HepG2 (cell line): ENCODE data around the gene NOB1. TPM values are rescaled to one million over a fixed set of nuclear protein-coding genes. Genes with fewer than 3 reads are reported as not detected.
"Not testable (repeated sequence)": the region's sequence is repeated elsewhere in the genome, so short reads cannot be mapped to it uniquely, and the experiment has no call there.

Experiments used
- ATAC-seq: fragments of 200-7000 bp; cut with Tn5 transposase; 3 replicates; pipeline ENCODE4 v1.9.1; 2020; ENCODE audit warnings: mild to moderate bottlenecking, moderate library complexity
- BruUV-seq: library from RNA; stranded (reverse); fragments of 400-500 nt; replicated peaks from 2 replicates; lab custom pipeline; 2021; lab: Mats Ljungman, UMichigan
- CTCF ChIA-PET: fragments of 300-600 bp; formaldehyde crosslinking; extraction: SDS; loops from one replicate; lab custom pipeline; 2021; ENCODE audit warnings: low total read pairs, inconsistent platforms, low intra/inter-chr PET ratio; lab: Yijun Ruan, JAX
- POLR2A ChIA-PET: fragments of 350-600 bp; sonication (Branson Sonifier 250); formaldehyde crosslinking; loops from one replicate; lab custom pipeline; 2020; ENCODE audit warnings: antibody characterized with exemption, inconsistent platforms; lab: Yijun Ruan, JAX
- DNase-seq: peaks from one replicate; pipeline ENCODE4 v3.0.0-alpha.2; 2015; ENCODE audit warnings: low spot score
- FAIRE-seq: peaks from 3 replicates; lab custom pipeline; 2011; peaks lifted over from hg19 to GRCh38; lab: Jason Lieb, UNC
- H2AFZ ChIP-seq: one replicate; pipeline ENCODE4 v1.6.1; 2011; ENCODE audit warnings: low read length, inconsistent platforms
- H3K27ac ChIP-seq: fragments of 300-600 bp; 3 replicates; pipeline ENCODE4 v1.8.0; 2011; ENCODE audit warnings: mixed run types, mild to moderate bottlenecking, mixed read lengths, low read length, inconsistent platforms; ENCODE audit not compliant: insufficient read depth; ENCODE audit errors: extremely low read length
- H3K27me3 ChIP-seq, 2 experiments: fragments of 200-600 bp in 1 of 2; 2 replicates in 1 of 2; 3 replicates in 1 of 2; pipeline versions ENCODE4 v1.6.0 to v1.8.0; 2011; ENCODE audit warnings: low read length in 2 of 2, mild to moderate bottlenecking in 2 of 2, moderate library complexity in 2 of 2, inconsistent platforms in 1 of 2; ENCODE audit not compliant: insufficient read depth in 2 of 2, control insufficient read depth in 1 of 2
- H3K36me3 ChIP-seq, 2 experiments: fragments of 200-600 bp in 1 of 2; replicated peaks in 1 of 2; 2 replicates in 1 of 2; 3 replicates in 1 of 2; pipeline versions ENCODE4 v1.5.1 to v1.8.0; 2011; ENCODE audit warnings: low read length in 2 of 2, inconsistent platforms in 1 of 2; ENCODE audit not compliant: insufficient read depth in 2 of 2, control insufficient read depth in 1 of 2
- H3K4me1 ChIP-seq: 2 replicates; pipeline ENCODE4 v1.5.1; 2012; ENCODE audit warnings: low read length, inconsistent platforms; ENCODE audit not compliant: insufficient read depth
- H3K4me2 ChIP-seq: 2 replicates; pipeline ENCODE4 v1.6.0; 2011; ENCODE audit warnings: low read depth, low read length, inconsistent platforms
- H3K4me3 ChIP-seq, 3 experiments: fragments of 200-600 bp in 1 of 3; sonication (generic), shearing (Covaris generic) in 1 of 3; replicated peaks in 1 of 3; 2 replicates each; pipeline ENCODE4 v1.5.1; 2011 to 2016; ENCODE audit warnings: low read length in 3 of 3, inconsistent platforms in 2 of 3, low read depth in 2 of 3, mild to moderate bottlenecking in 2 of 3, control low read depth in 1 of 3, mixed read lengths in 1 of 3; ENCODE audit not compliant: insufficient read depth in 1 of 3
- H3K79me2 ChIP-seq: one replicate; pipeline ENCODE4 v1.6.1; 2011; ENCODE audit warnings: low read length, inconsistent platforms; ENCODE audit not compliant: insufficient read depth
- H3K9ac ChIP-seq: 2 replicates; pipeline ENCODE4 v1.6.0; 2011; ENCODE audit warnings: mild to moderate bottlenecking, low read depth, low read length, inconsistent platforms; ENCODE audit not compliant: insufficient read depth
- H3K9me3 ChIP-seq: 2 replicates; pipeline ENCODE4 v1.5.1; 2012; ENCODE audit warnings: mild to moderate bottlenecking, low read length
- H4K20me1 ChIP-seq: 2 replicates; pipeline ENCODE4 v1.6.0; 2011; ENCODE audit warnings: inconsistent platforms, mild to moderate bottlenecking, low read length, moderate library complexity; ENCODE audit not compliant: insufficient read depth
- CEBPB ChIP-seq: IDR thresholded peaks from 2 replicates; pipeline ENCODE4 v1.6.1; 2011; ENCODE audit warnings: low read depth, low read length, improper control_type of control experiment, borderline replicate concordance
- CEBPG ChIP-seq: IDR thresholded peaks from 2 replicates; pipeline ENCODE4 v1.6.1; 2016
- HOXA7 ChIP-seq: sonication (generic); formaldehyde crosslinking; IDR thresholded peaks from 2 replicates; pipeline ENCODE4 v1.8.1; 2022; ENCODE audit warnings: mild to moderate bottlenecking, missing genetic modification reagents, moderate library complexity
- POLR2AphosphoS2 ChIP-seq: IDR thresholded peaks from 2 replicates; pipeline ENCODE4 v1.6.1; 2011; ENCODE audit warnings: low read depth, low read length, improper control_type of control experiment
- SALL1 ChIP-seq: sonication (generic); formaldehyde crosslinking; IDR thresholded peaks from 2 replicates; pipeline ENCODE4 v1.8.0; 2022; ENCODE audit warnings: mild to moderate bottlenecking, missing genetic modification reagents
- TEAD3 ChIP-seq: optimal IDR thresholded peaks from 2 replicates; pipeline ENCODE3; 2016; ENCODE audit warnings: borderline replicate concordance
- ZBTB38 ChIP-seq: sonication (generic); formaldehyde crosslinking; IDR thresholded peaks from 2 replicates; pipeline ENCODE4 v1.5.1; 2020; ENCODE audit warnings: mild to moderate bottlenecking, missing genetic modification reagents
- WGBS: methylation state at CpG from one replicate; pipeline ENCODE4 v1.1.6; 2017; ENCODE audit warnings: low lambda C conversion rate; 5-methylcytosine and 5-hydroxymethylcytosine counted together
- in situ Hi-C: cut with HindIII; loops from 2 replicates; pipeline ENCODE4 v1.10.0; 2017; ENCODE audit warnings: low pct_unique_long_range_greater_than_20kb; ENCODE audit not compliant: extremely low pct_ligation_motif_present
- intact Hi-C: fragments of 100-400 bp; cut with micrococcal nuclease; formaldehyde crosslinking; loops from one replicate; pipeline ENCODE4 v1.10.0; 2022; ENCODE audit not compliant: unreplicated experiment
- polyA plus RNA-seq, 8 experiments: library from polyadenylated mRNA; depleted of rRNA in 3 of 8; stranded (reverse) in 7 of 8; unstranded in 1 of 8; fragments of >200 nt; fragmentation: Illumina TruSeq in 4 of 8; extraction: Trizol in 4 of 8; gene quantifications; 2 replicates each; pipeline versions ENCODE4 v1.2.1 to v1.2.3, GENCODE V29; 2011 to 2016; ENCODE audit warnings: low read depth in 4 of 8, missing spikeins in 1 of 8, mixed read lengths in 1 of 8; ENCODE audit not compliant: insufficient read depth in 1 of 8
- total RNA-seq, 5 experiments: library from RNA; depleted of rRNA; stranded (reverse); fragments of >200 nt; fragmentation: Illumina TruSeq; extraction: Trizol; gene quantifications; 2 replicates each; pipeline ENCODE4 v1.2.3, GENCODE V29; 2016; ENCODE audit warnings: low read depth in 1 of 5
- TF ChIP-seq, protein P1 (sequence below): sonication (generic); formaldehyde crosslinking; IDR thresholded peaks from 2 replicates; pipeline ENCODE4 v1.4.0; 2020; ENCODE audit warnings: missing genetic modification reagents
- TF ChIP-seq, protein P2 (sequence below): IDR thresholded peaks from 2 replicates; pipeline ENCODE4 v1.6.1; 2016; ENCODE audit warnings: low read depth, borderline replicate concordance
- TF ChIP-seq, protein P3 (sequence below): sonication (generic); formaldehyde crosslinking; IDR thresholded peaks from 2 replicates; pipeline ENCODE4 v1.5.0; 2020; ENCODE audit warnings: missing genetic modification reagents
- TF ChIP-seq, protein P4 (sequence below): sonication (generic); formaldehyde crosslinking; IDR thresholded peaks from 2 replicates; pipeline ENCODE4 v1.8.0; 2022; ENCODE audit warnings: mild to moderate bottlenecking, missing genetic modification reagents, moderate library complexity

NOB1 gene
- total and polyA plus RNA-seq, 2 of the 13 experiments (the other 11 are each of a cell fraction or from before 2014, with no cell fraction given), result 47.1 to 162 TPM

DNA sequence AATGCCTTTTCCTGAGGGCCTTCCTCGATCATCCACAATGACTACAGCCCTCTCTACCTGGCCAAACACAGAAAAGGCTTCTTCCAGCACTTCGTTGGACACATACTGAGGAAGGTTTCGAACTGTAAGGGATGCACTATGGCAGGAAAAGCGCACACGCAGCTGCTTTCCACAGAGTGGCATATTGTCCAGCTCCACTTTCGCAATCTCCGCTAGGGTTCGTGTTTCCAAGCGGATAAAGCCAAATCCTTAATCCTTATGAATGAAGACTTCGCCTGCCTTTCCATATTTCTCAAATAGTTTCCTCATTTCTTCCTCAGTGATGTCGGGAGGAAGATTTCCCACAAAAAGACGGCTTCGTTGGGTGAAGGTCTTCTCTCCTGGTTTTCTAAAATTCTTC, 2.6 kb upstream of the NOB1 start:
- H4K20me1 ChIP-seq, H3K9me3 ChIP-seq, DNase-seq, H3K36me3 ChIP-seq, H3K27ac ChIP-seq, intact Hi-C loops, FAIRE-seq, H3K4me2 ChIP-seq, H3K27me3 ChIP-seq, BruUV-seq, CTCF ChIA-PET, H3K9ac ChIP-seq, H3K4me3 ChIP-seq, in situ Hi-C loops, ATAC-seq: not testable (repeated sequence)
- POLR2A ChIA-PET, result interaction anchor here (0.6 to 0.9 kb wide), 2 partner anchors 9 to 360 kb away, joined by 3 read pairs; no protein-coding TSS in a partner anchor
- TF ChIP-seq, protein P1, sequence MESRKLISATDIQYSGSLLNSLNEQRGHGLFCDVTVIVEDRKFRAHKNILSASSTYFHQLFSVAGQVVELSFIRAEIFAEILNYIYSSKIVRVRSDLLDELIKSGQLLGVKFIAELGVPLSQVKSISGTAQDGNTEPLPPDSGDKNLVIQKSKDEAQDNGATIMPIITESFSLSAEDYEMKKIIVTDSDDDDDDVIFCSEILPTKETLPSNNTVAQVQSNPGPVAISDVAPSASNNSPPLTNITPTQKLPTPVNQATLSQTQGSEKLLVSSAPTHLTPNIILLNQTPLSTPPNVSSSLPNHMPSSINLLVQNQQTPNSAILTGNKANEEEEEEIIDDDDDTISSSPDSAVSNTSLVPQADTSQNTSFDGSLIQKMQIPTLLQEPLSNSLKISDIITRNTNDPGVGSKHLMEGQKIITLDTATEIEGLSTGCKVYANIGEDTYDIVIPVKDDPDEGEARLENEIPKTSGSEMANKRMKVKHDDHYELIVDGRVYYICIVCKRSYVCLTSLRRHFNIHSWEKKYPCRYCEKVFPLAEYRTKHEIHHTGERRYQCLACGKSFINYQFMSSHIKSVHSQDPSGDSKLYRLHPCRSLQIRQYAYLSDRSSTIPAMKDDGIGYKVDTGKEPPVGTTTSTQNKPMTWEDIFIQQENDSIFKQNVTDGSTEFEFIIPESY (CRISPR knock-in tag), result peak; percentile 88
- TF ChIP-seq ZBTB38 (0 out of 2 replicates have a peak, but pooled peaks have one; percentile 38), CEBPG (peak; percentile 71), CEBPB (peak; percentile 78)
- Histone ChIP-seq H3K79me2 (peaks cover 30% of the 10 kb centered on the region), H3K4me1 (peaks cover 39% of the 10 kb centered on the region), H2AFZ (peak overlapping the region; percentile 81)
- 79% methylated on average over 13 of the region's 13 CpGs for WGBS

DNA sequence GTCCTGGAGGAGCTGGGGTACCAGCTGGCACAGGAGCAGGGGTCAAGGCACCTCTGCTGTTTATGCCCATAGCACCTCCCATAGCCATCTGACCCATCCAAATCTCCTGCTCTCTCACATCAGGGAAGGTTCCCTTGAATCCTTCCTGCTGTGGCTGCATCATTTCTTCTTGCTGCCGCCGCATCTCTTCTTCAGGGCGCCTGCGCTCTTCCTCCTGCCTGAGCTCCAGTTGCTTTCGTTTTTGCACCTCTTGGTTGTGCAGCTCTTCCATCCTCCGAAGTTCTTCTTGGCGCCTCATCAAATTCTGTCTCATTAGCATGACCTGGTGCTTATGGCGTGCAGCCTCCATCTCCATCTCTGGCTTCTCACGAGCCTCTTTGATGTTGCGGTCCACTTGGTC, 2.0 kb upstream of the NOB1 start:
- H3K9ac ChIP-seq, result no peak overlapping the region
- no peak for ATAC-seq
- BruUV-seq, result no TSS peak
- H3K9me3 ChIP-seq, result no peaks in the 10 kb centered on the region
- peaks cover 34% of the 10 kb centered on the region for H3K79me2 ChIP-seq
- no peaks in the 10 kb centered on the region for H4K20me1 ChIP-seq
- WGBS, result 91% methylated on average over 10 of the region's 10 CpGs
- ChIA-PET POLR2A (interaction anchor here (0.6 to 0.9 kb wide), 2 partner anchors 10 to 360 kb away, joined by 3 read pairs; no protein-coding TSS in a partner anchor), CTCF (no interaction called here)
- TF ChIP-seq, protein P2, sequence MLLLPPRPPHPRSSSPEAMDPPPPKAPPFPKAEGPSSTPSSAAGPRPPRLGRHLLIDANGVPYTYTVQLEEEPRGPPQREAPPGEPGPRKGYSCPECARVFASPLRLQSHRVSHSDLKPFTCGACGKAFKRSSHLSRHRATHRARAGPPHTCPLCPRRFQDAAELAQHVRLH (CRISPR knock-in tag), result no peak
- TF ChIP-seq SALL1 (CRISPR knock-in tag), result no peak
- TF ChIP-seq TEAD3 (CRISPR knock-in tag), result no peak
- 0 out of 2 replicates have a peak, but pooled peaks have one; percentile 44 for TF ChIP-seq HOXA7 (CRISPR knock-in tag)
- TF ChIP-seq, protein P3, sequence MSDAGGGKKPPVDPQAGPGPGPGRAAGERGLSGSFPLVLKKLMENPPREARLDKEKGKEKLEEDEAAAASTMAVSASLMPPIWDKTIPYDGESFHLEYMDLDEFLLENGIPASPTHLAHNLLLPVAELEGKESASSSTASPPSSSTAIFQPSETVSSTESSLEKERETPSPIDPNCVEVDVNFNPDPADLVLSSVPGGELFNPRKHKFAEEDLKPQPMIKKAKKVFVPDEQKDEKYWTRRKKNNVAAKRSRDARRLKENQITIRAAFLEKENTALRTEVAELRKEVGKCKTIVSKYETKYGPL (CRISPR knock-in tag), result no peak
- TF ChIP-seq POLR2AphosphoS2, result no peak
- TF ChIP-seq, protein P4, sequence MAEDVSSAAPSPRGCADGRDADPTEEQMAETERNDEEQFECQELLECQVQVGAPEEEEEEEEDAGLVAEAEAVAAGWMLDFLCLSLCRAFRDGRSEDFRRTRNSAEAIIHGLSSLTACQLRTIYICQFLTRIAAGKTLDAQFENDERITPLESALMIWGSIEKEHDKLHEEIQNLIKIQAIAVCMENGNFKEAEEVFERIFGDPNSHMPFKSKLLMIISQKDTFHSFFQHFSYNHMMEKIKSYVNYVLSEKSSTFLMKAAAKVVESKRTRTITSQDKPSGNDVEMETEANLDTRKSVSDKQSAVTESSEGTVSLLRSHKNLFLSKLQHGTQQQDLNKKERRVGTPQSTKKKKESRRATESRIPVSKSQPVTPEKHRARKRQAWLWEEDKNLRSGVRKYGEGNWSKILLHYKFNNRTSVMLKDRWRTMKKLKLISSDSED, result no peak
- no peak overlapping the region for H2AFZ ChIP-seq
- no peak for DNase-seq
- intact Hi-C loops, result no loop called here
- no peak overlapping the region for H3K27ac ChIP-seq
- H3K27me3 ChIP-seq, result peaks cover 0 to 5% of the 10 kb centered on the region in 2 experiments; a peak in 2 of 5 replicates
- FAIRE-seq, result no peak
- no peak overlapping the region for H3K4me3 ChIP-seq
- peaks cover 42% of the 10 kb centered on the region for H3K4me1 ChIP-seq
- H3K4me2 ChIP-seq, result no peak overlapping the region
- peaks cover 0 to 9% of the 10 kb centered on the region in 2 experiments; a peak in 2 of 5 replicates for H3K36me3 ChIP-seq
- in situ Hi-C loops, result no loop called here
